ENCODE data around the gene PLD4.
"Not testable (repeated sequence)": the region's sequence is repeated elsewhere in the genome, so short reads cannot be mapped to it uniquely, and the experiment has no call there.

The PLD4 gene

GRCh38 chr14:104947201-104947600 lies 22.5 kb downstream of the PLD4 start:
- H3K9ac ChIP-seq (ENCODE audit: low read length); H2BK120ac ChIP-seq (ENCODE audit: insufficient read depth, low read length, poor library complexity); DNase-seq; H2AFZ ChIP-seq (ENCODE audit: insufficient read depth, low read length, poor library complexity); H2AK5ac ChIP-seq (ENCODE audit: low read length); H4K8ac ChIP-seq (ENCODE audit: low read depth, low read length); H3K4me1 ChIP-seq (ENCODE audit: control insufficient read depth in 1 of 2, insufficient read depth in 2 of 2, low read length in 2 of 2); H3K27me3 ChIP-seq (ENCODE audit: insufficient read depth, low read length); H2BK12ac ChIP-seq (ENCODE audit: low read length); H4K91ac ChIP-seq (ENCODE audit: low read depth, low read length); H2BK5ac ChIP-seq (ENCODE audit: low read depth, low read length, poor library complexity); H3K4ac ChIP-seq (ENCODE audit: low read depth, low read length); H3K14ac ChIP-seq (ENCODE audit: low read length); H3K79me2 ChIP-seq (ENCODE audit: control insufficient read depth, insufficient read depth, low read length, poor library complexity); H3K4me3 ChIP-seq (ENCODE audit: low read depth, low read length); H3K79me1 ChIP-seq (ENCODE audit: low read length); H4K12ac ChIP-seq (ENCODE audit: low read depth, low read length); H3K4me2 ChIP-seq (ENCODE audit: low read length); H3K18ac ChIP-seq (ENCODE audit: low read length); H3K23ac ChIP-seq (ENCODE audit: low read length); H3K27ac ChIP-seq (ENCODE audit: low read depth, low read length); H3K36me3 ChIP-seq (ENCODE audit: control insufficient read depth in 1 of 2, insufficient read depth in 2 of 2, low read length in 2 of 2): not testable (repeated sequence)
- WGBS (ENCODE audit: extremely low coverage, insufficient coverage, insufficient read length), result no CpG with 5 or more reads among the region's 13 CpGs
- peaks cover 30% of the 10 kb centered on the region for H3K9me3 ChIP-seq (ENCODE audit: insufficient read depth, low read depth, low read length)

- not testable (repeated sequence) for H4K12ac ChIP-seq (ENCODE audit: low read depth, low read length); H3K27me3 ChIP-seq (ENCODE audit: insufficient read depth, low read length); H3K18ac ChIP-seq (ENCODE audit: low read length); H3K4me1 ChIP-seq (ENCODE audit: control insufficient read depth in 1 of 2, insufficient read depth in 2 of 2, low read length in 2 of 2); DNase-seq; H3K4me2 ChIP-seq (ENCODE audit: low read length); H3K14ac ChIP-seq (ENCODE audit: low read length); H3K4me3 ChIP-seq (ENCODE audit: low read depth, low read length); H3K23ac ChIP-seq (ENCODE audit: low read length); H3K9ac ChIP-seq (ENCODE audit: low read length); H2BK120ac ChIP-seq (ENCODE audit: insufficient read depth, low read length, poor library complexity); H2BK12ac ChIP-seq (ENCODE audit: low read length); H3K4ac ChIP-seq (ENCODE audit: low read depth, low read length); H2AFZ ChIP-seq (ENCODE audit: insufficient read depth, low read length, poor library complexity); H4K8ac ChIP-seq (ENCODE audit: low read depth, low read length); H3K27ac ChIP-seq (ENCODE audit: low read depth, low read length); H3K79me1 ChIP-seq (ENCODE audit: low read length); H3K36me3 ChIP-seq (ENCODE audit: control insufficient read depth in 1 of 2, insufficient read depth in 2 of 2, low read length in 2 of 2); H2BK5ac ChIP-seq (ENCODE audit: low read depth, low read length, poor library complexity); H2AK5ac ChIP-seq (ENCODE audit: low read length); H3K79me2 ChIP-seq (ENCODE audit: control insufficient read depth, insufficient read depth, low read length, poor library complexity); H4K91ac ChIP-seq (ENCODE audit: low read depth, low read length)
- no CpG with 5 or more reads among the region's 35 CpGs for WGBS (ENCODE audit: extremely low coverage, insufficient coverage, insufficient read length)
- H3K9me3 ChIP-seq (ENCODE audit: insufficient read depth, low read depth, low read length), result peaks cover 29% of the 10 kb centered on the region
Observed at GRCh38 chr14:104947881-104948735, 23.4 kb downstream of the PLD4 start.

GRCh38 chr14:104948736-104949031 lies 24.0 kb downstream of the PLD4 start:
- Histone ChIP-seq H3K27me3 (ENCODE audit: insufficient read depth, low read length) (no peaks in the 10 kb centered on the region), H3K9ac (ENCODE audit: low read length) (no peak overlapping the region), H4K91ac (ENCODE audit: low read depth, low read length) (no peak overlapping the region), H2BK120ac (ENCODE audit: insufficient read depth, low read length, poor library complexity) (no peak overlapping the region), H3K18ac (ENCODE audit: low read length) (no peak overlapping the region), H3K9me3 (ENCODE audit: insufficient read depth, low read depth, low read length) (peaks cover 28% of the 10 kb centered on the region), H3K79me2 (ENCODE audit: control insufficient read depth, insufficient read depth, low read length, poor library complexity) (no peaks in the 10 kb centered on the region), H3K14ac (ENCODE audit: low read length) (no peak overlapping the region), H3K4me3 (ENCODE audit: low read depth, low read length) (no peak overlapping the region), H2BK5ac (ENCODE audit: low read depth, low read length, poor library complexity) (no peak overlapping the region), H3K36me3 (ENCODE audit: control insufficient read depth in 1 of 2, insufficient read depth in 2 of 2, low read length in 2 of 2) (no peaks in the 10 kb centered on the region), H2AK5ac (ENCODE audit: low read length) (no peak overlapping the region), H2BK12ac (ENCODE audit: low read length) (no peak overlapping the region), H3K79me1 (ENCODE audit: low read length) (no peaks in the 10 kb centered on the region), H3K23ac (ENCODE audit: low read length) (no peak overlapping the region), H3K27ac (ENCODE audit: low read depth, low read length) (no peak overlapping the region), H3K4ac (ENCODE audit: low read depth, low read length) (no peak overlapping the region), H2AFZ (ENCODE audit: insufficient read depth, low read length, poor library complexity) (no peak overlapping the region), H4K8ac (ENCODE audit: low read depth, low read length) (no peak overlapping the region), H4K12ac (ENCODE audit: low read depth, low read length) (no peak overlapping the region), H3K4me1 (ENCODE audit: control insufficient read depth in 1 of 2, insufficient read depth in 2 of 2, low read length in 2 of 2) (no peaks in the 10 kb centered on the region), H3K4me2 (ENCODE audit: low read length) (no peak overlapping the region)
- no CpG with 5 or more reads among the region's 11 CpGs for WGBS (ENCODE audit: extremely low coverage, insufficient coverage, insufficient read length)
- DNase-seq, result no peak

- WGBS (ENCODE audit: extremely low coverage, insufficient coverage, insufficient read length), result no CpG with 5 or more reads among the region's 24 CpGs
- H3K23ac ChIP-seq (ENCODE audit: low read length), result not testable (repeated sequence)
Observed at GRCh38 chr14:104949406-104949955, 24.8 kb downstream of the PLD4 start.

More at GRCh38 chr14:104949406-104949955, 24.8 kb downstream of the PLD4 start:
- not testable (repeated sequence) for H3K14ac ChIP-seq (ENCODE audit: low read length); H4K12ac ChIP-seq (ENCODE audit: low read depth, low read length); H3K4ac ChIP-seq (ENCODE audit: low read depth, low read length); H4K8ac ChIP-seq (ENCODE audit: low read depth, low read length); H3K4me3 ChIP-seq (ENCODE audit: low read depth, low read length); H3K4me1 ChIP-seq (ENCODE audit: control insufficient read depth in 1 of 2, insufficient read depth in 2 of 2, low read length in 2 of 2); H3K27ac ChIP-seq (ENCODE audit: low read depth, low read length); H2BK120ac ChIP-seq (ENCODE audit: insufficient read depth, low read length, poor library complexity); H3K9ac ChIP-seq (ENCODE audit: low read length); H3K27me3 ChIP-seq (ENCODE audit: insufficient read depth, low read length); H3K36me3 ChIP-seq (ENCODE audit: control insufficient read depth in 1 of 2, insufficient read depth in 2 of 2, low read length in 2 of 2); DNase-seq; H4K91ac ChIP-seq (ENCODE audit: low read depth, low read length); H3K79me2 ChIP-seq (ENCODE audit: control insufficient read depth, insufficient read depth, low read length, poor library complexity); H3K18ac ChIP-seq (ENCODE audit: low read length); H2BK5ac ChIP-seq (ENCODE audit: low read depth, low read length, poor library complexity); H2AK5ac ChIP-seq (ENCODE audit: low read length); H3K4me2 ChIP-seq (ENCODE audit: low read length); H2BK12ac ChIP-seq (ENCODE audit: low read length); H2AFZ ChIP-seq (ENCODE audit: insufficient read depth, low read length, poor library complexity); H3K79me1 ChIP-seq (ENCODE audit: low read length)
- peaks cover 25% of the 10 kb centered on the region for H3K9me3 ChIP-seq (ENCODE audit: insufficient read depth, low read depth, low read length)
